Heart left ventricle (tissue), 13 donors: ENCODE results near the gene TEX29.

Experiments
- CTCF ChIP-seq, 12 donors: fragments of 200-600 bp; sonication (generic) in 4 of 12; IDR thresholded peaks; one replicate each; pipeline versions ENCODE4 v1.5.0 to v1.8.0; 2018 to 2022; ENCODE audit warnings: antibody characterized with exemption in 12 of 12, mild to moderate bottlenecking in 5 of 12
- POLR2A ChIP-seq, 2 donors: fragments of 450-650 bp; IDR thresholded peaks; one replicate each; pipeline ENCODE4 v1.6.1; 2017; ENCODE audit warnings: antibody characterized with exemption in 2 of 2, mild to moderate bottlenecking in 2 of 2, moderate library complexity in 2 of 2
- donor health status: ischemic (EF 13 %, LVEDD 7.1; RV severe dilation, severe dysfunction).
- donor health status: DM: no; HTN: yes; CAD: no.
- donor health status: DM: no; HTN: no; CAD: no.
- donor health status: ischemic (EF 25% LVEDD 6.9; RV normal size, moderate dysfunction).
- donor health status: ischemic (EF 25% LVEDD 5.7; RV mildly dilated, moderate dysfunction).
- donor health status: ischemic (EF 35%, LVEDD 5.7; RV mildly dilated, moderate dysfunction).
- donor health status: nonischemic (EF 11% LVEDD 7.7; RV severe dilation, severe dysfunction).
- donor health status: DM: yes; HTN: yes; CAD: no.
- donor health status: PGD.
- donor health status: ischemic (EF 29% LVEDD 5.4; RV normal size, mild dysfunction).
- donor health status: nonischemic (EF 23%, LVEDD 6.1; RV moderate dilation, normal function).

- TF ChIP-seq CTCF (IDR thresholded peaks at IDR 0.05) (no peak), POLR2A (IDR thresholded peaks at IDR 0.05) (no peak)
Observed at GRCh38 chr13:111316161-111316730, 4.2 kb upstream of the TEX29 start.
